Progenitor cell of endocrine pancreas (in vitro differentiated cells): ENCODE results near the gene ACAT2. TPM values are rescaled to one million over a fixed set of nuclear protein-coding genes. Genes with fewer than 3 reads are reported as not detected.

Source experiments
- DNase-seq: peaks from one replicate; pipeline ENCODE4 v3.0.0; 2021; ENCODE audit warnings: low spot score; ENCODE audit not compliant: unreplicated experiment
- H3K27ac Mint-ChIP-seq: 2 replicates; pipeline ENCODE4 v1.8.0; 2021; ENCODE audit warnings: mild to moderate bottlenecking, moderate library complexity, mixed read lengths
- H3K27me3 Mint-ChIP-seq: 2 replicates; pipeline ENCODE4 v1.8.0; 2021; ENCODE audit warnings: mixed read lengths
- H3K36me3 Mint-ChIP-seq: 2 replicates; pipeline ENCODE4 v1.8.0; 2022; ENCODE audit warnings: mixed read lengths; ENCODE audit not compliant: insufficient read depth
- H3K4me1 Mint-ChIP-seq: 2 replicates; pipeline ENCODE4 v1.8.0; 2021; ENCODE audit warnings: low read depth, mixed read lengths
- H3K4me3 Mint-ChIP-seq: 2 replicates; pipeline ENCODE4 v1.8.0; 2021; ENCODE audit warnings: low read depth, mild to moderate bottlenecking, moderate library complexity, mixed read lengths
- H3K9me3 Mint-ChIP-seq: 2 replicates; pipeline ENCODE4 v1.8.0; 2021; ENCODE audit warnings: low read depth, mixed read lengths
- total RNA-seq: library from RNA; stranded (reverse); gene quantifications from 2 replicates; pipeline ENCODE4 v1.2.1, GENCODE V29; 2021
- TF ChIP-seq, protein P1 (sequence below): fragments of 200-600 bp; sonication (generic); IDR thresholded peaks from one replicate; pipeline ENCODE4 v1.5.0; 2021; ENCODE audit warnings: antibody characterized with exemption, mild to moderate bottlenecking; ENCODE audit not compliant: unreplicated experiment

ACAT2 gene
- total RNA-seq, 1 donor from 2014 or later = 85.1 TPM

DNA sequence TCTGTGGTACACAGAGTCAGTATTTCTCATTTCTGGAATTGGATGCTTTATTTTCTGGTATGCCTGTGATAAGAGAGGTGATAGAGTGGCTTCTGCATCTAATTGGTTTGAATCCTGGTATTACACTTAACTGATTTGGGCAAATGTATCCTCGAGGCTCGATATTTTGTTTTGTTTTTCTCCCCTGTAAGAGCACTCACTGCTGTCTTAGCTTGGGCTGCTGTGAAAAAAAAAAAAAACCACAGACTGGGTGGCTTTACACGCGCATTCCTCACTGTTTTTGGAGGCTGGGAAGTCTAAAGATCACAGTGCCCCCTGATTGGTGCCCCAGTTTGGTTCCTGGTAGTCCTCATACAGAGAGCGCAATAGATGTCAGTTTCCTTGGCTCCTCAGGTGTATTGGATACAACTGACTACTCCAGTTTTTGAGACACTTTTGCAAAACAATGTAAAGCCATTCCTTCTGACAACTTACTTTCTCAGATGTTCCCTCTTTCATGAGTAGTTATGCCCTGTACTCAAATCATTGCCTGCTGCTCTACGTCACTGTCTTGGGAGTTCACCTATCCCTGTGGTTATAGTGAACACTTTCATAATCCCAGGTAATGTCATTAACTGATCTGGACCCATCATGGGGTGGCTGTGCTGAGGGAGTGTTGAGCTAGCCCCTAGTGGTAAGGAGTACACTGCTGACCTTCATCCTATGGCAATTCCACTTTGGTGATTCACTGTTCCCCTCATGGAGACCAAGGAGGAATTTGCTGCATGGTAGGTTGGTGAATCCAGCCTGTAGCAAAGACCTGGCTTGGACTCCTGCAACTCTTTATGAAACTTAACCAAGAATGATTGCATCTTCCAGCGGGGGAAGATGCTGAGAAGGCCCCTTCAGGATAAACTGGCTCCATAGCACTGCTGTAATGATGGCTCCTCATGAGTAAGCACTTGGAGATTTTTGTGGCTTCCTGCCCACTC is 3.5 kb upstream of the ACAT2 start:
- H3K36me3 Mint-ChIP-seq = peaks cover 29% of the 10 kb centered on the region
- H3K27me3 Mint-ChIP-seq = no peaks in the 10 kb centered on the region
- DNase-seq = no peak
- H3K27ac Mint-ChIP-seq = peak overlapping the region; percentile 65
- TF ChIP-seq, protein P1, sequence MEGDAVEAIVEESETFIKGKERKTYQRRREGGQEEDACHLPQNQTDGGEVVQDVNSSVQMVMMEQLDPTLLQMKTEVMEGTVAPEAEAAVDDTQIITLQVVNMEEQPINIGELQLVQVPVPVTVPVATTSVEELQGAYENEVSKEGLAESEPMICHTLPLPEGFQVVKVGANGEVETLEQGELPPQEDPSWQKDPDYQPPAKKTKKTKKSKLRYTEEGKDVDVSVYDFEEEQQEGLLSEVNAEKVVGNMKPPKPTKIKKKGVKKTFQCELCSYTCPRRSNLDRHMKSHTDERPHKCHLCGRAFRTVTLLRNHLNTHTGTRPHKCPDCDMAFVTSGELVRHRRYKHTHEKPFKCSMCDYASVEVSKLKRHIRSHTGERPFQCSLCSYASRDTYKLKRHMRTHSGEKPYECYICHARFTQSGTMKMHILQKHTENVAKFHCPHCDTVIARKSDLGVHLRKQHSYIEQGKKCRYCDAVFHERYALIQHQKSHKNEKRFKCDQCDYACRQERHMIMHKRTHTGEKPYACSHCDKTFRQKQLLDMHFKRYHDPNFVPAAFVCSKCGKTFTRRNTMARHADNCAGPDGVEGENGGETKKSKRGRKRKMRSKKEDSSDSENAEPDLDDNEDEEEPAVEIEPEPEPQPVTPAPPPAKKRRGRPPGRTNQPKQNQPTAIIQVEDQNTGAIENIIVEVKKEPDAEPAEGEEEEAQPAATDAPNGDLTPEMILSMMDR = no peak
- peak overlapping the region; percentile 19 for H3K4me3 Mint-ChIP-seq
- H3K9me3 Mint-ChIP-seq = no peaks in the 10 kb centered on the region
- H3K4me1 Mint-ChIP-seq = peaks cover 20% of the 10 kb centered on the region

DNA sequence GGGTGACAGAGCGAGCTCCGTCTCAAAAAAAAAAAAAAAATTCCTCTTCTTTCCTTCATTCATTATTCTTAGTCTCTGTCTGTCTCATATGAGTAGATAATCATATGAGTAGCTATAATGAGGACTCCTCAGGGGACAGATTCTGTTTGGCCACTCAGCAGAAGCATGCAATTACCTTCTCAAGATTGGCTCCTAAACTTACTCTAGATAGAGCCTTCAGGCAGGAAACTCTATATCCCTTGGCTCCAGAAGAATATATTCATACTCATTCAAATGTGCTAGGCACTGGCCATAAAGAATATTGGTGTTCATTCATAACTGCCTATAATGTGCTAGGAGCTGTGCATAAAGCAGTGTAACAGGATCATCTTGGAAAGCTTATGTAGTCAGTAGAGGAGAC is 2.2 kb upstream of the ACAT2 start:
- Mint-ChIP-seq H3K27ac (peak overlapping the region; percentile 79), H3K27me3 (no peaks in the 10 kb centered on the region), H3K4me1 (peaks cover 21% of the 10 kb centered on the region), H3K9me3 (no peaks in the 10 kb centered on the region), H3K4me3 (peak overlapping the region; percentile 35), H3K36me3 (peaks cover 29% of the 10 kb centered on the region)
- TF ChIP-seq, protein P1 = no peak
- no peak for DNase-seq

DNA sequence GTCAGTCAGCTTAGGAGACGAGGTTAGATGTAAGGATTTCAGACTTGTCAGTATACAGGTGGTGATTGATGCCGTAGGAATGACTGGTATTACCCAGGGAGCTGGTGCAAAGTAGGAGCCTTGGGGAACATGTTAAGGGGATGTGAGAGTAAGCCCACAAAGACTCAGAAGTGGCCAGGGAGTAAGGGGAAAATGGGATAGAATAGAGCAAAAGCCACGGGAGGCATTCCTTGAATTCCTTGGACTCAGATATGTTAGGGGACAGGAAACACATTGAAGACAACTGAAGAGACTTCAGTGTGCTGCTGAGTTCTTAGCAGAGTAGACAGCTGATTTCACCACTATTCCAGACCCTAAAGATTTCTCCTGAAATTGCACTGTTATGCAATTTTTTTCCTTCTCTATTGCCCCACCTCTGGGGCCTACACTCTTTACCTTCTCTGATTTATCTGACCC is 1.2 kb upstream of the ACAT2 start:
- no peaks in the 10 kb centered on the region for H3K9me3 Mint-ChIP-seq
- H3K36me3 Mint-ChIP-seq = peaks cover 26% of the 10 kb centered on the region
- TF ChIP-seq, protein P1 = no peak
- DNase-seq = no peak
- no peaks in the 10 kb centered on the region for H3K27me3 Mint-ChIP-seq
- peaks cover 23% of the 10 kb centered on the region for H3K4me1 Mint-ChIP-seq
- H3K27ac Mint-ChIP-seq = peak overlapping the region; percentile 98
- peak overlapping the region; percentile 92 for H3K4me3 Mint-ChIP-seq

DNA sequence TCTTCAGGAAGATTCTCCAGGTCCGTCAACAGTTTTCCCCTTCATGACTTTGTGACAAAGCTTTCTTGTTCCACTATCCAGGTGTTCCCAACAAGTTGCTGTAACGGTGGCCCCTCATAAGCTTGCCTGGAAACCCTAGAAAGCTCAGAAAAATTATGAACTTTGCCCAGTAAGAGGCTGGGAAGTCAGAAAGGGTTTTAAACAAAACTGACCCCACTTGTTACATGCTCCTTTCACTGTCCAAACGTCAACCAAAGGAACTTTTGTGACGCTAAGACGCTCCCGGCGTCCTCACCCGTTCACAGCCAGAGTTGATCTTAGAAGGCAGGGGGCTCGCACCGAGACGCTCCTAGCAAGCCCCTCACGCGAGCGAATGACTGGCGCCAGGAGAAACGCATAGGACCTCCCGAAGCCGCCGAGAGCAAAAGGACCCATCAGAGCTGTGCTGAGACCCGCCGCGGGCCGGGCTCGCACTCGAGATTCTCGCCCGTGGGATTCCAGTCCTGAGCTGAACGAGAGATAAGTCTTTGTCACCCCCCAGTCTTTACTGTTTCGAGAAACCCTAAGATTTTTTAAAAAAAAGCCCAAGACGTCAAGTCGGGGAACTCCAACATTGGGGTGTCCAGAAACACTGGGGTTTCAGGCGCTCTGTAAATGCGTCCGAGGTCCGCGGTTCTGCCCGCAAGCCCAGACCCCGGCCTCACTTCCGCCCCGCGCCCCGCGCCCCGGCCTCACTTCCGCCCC is 544 bp upstream of the ACAT2 start:
- Mint-ChIP-seq H3K4me3 (peak overlapping the region; percentile 92), H3K36me3 (peaks cover 24% of the 10 kb centered on the region), H3K27me3 (no peaks in the 10 kb centered on the region), H3K4me1 (peaks cover 25% of the 10 kb centered on the region), H3K9me3 (no peaks in the 10 kb centered on the region), H3K27ac (peak overlapping the region; percentile 98)
- TF ChIP-seq, protein P1 = no peak
- peak; percentile 15 for DNase-seq

DNA sequence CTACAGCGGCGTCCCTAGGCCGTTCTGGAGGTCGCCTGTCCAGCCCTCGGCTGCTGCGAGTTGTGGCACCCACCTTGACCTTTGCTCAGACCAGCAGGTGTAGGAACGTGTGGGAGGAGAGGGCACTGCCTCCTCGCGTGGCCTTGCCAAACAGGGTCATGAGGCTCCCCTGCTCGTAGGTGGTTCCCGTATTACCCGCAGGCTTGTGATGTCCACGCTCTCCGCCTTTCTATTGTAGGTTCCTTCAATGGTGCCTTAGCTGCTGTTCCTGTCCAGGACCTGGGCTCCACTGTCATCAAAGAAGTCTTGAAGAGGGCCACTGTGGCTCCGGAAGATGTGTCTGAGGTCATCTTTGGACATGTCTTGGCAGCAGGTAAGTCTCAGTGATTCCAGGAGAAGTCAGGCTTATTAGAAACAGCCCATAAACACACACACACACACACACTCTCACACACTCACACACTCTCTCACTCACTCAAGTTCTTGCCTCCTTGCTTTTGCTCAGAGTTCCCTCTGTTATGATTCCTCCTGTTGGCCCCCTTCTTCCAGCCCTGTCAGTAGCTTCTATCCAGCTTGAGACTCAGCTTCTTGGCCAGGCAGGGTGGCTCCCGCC is 942 bp downstream of the ACAT2 start:
- Mint-ChIP-seq H3K4me1 (peaks cover 25% of the 10 kb centered on the region), H3K27me3 (no peaks in the 10 kb centered on the region), H3K36me3 (peaks cover 31% of the 10 kb centered on the region), H3K9me3 (no peaks in the 10 kb centered on the region), H3K4me3 (peak overlapping the region; percentile 92), H3K27ac (peak overlapping the region; percentile 98)
- TF ChIP-seq, protein P1 = no peak
- DNase-seq = no peak
